Ramos (cell line): ENCODE measurements around the gene COL2A1.

Source experiments
- in situ Hi-C: fragments of 300-500 bp; cut with MboI; formaldehyde crosslinking; loops from one replicate; pipeline ENCODE4 v1.14.3; 2022; ENCODE audit warnings: low sequenced_read_pairs; ENCODE audit not compliant: unreplicated experiment

The COL2A1 gene

GRCh38 chr12:48015954-48016353 lies 11.7 kb upstream of the COL2A1 start:
- in situ Hi-C loops, result no loop called here

- in situ Hi-C loops, result no loop called here
Measured at GRCh38 chr12:48015129-48015528, 10.9 kb upstream of the COL2A1 start.

GRCh38 chr12:48013287-48013686 lies 9.0 kb upstream of the COL2A1 start:
- in situ Hi-C loops, result no loop called here

- in situ Hi-C loops, result no loop called here
Measured at GRCh38 chr12:48012070-48012469, 7.8 kb upstream of the COL2A1 start.

- in situ Hi-C loops, result no loop called here
Measured at GRCh38 chr12:48010366-48010970, 6.2 kb upstream of the COL2A1 start.

- in situ Hi-C loops, result no loop called here
Measured at GRCh38 chr12:48009471-48009870, 5.2 kb upstream of the COL2A1 start.

GRCh38 chr12:48008950-48009349 lies 4.7 kb upstream of the COL2A1 start:
- in situ Hi-C loops, result no loop called here

GRCh38 chr12:48008349-48008748 lies 4.1 kb upstream of the COL2A1 start:
- in situ Hi-C loops, result no loop called here

GRCh38 chr12:48007206-48007605 lies 2.9 kb upstream of the COL2A1 start:
- in situ Hi-C loops, result no loop called here

- in situ Hi-C loops, result no loop called here
Measured at GRCh38 chr12:48005750-48006021, 1.4 kb upstream of the COL2A1 start.

GRCh38 chr12:48005001-48005749 lies 899 bp upstream of the COL2A1 start:
- in situ Hi-C loops, result no loop called here

GRCh38 chr12:48003226-48004052 lies 837 bp downstream of the COL2A1 start:
- in situ Hi-C loops, result no loop called here

- in situ Hi-C loops, result no loop called here
Measured at GRCh38 chr12:48002773-48003218, 1.5 kb downstream of the COL2A1 start.

- in situ Hi-C loops, result no loop called here
Measured at GRCh38 chr12:48002414-48002730, 1.9 kb downstream of the COL2A1 start.

- in situ Hi-C loops, result no loop called here
Measured at GRCh38 chr12:48001505-48002413, 2.5 kb downstream of the COL2A1 start.

GRCh38 chr12:48000878-48001504 lies 3.3 kb downstream of the COL2A1 start:
- in situ Hi-C loops, result no loop called here

GRCh38 chr12:47999816-48000215 lies 4.5 kb downstream of the COL2A1 start:
- in situ Hi-C loops, result no loop called here

- in situ Hi-C loops, result no loop called here
Measured at GRCh38 chr12:47997321-47997720, 7.0 kb downstream of the COL2A1 start.

- in situ Hi-C loops, result no loop called here
Measured at GRCh38 chr12:47995981-47996401, 8.3 kb downstream of the COL2A1 start.

GRCh38 chr12:47993491-47993890 lies 10.8 kb downstream of the COL2A1 start:
- in situ Hi-C loops, result no loop called here
